HepG2 (cell line): ENCODE results near the gene ZBTB25. TPM values are rescaled to one million over a fixed set of nuclear protein-coding genes. Genes with fewer than 3 reads are reported as not detected.

Source experiments
- AHDC1 ChIP-seq: sonication (generic); formaldehyde crosslinking; IDR thresholded peaks from 2 replicates; pipeline ENCODE4 v1.5.1; 2020; ENCODE audit warnings: mild to moderate bottlenecking, missing genetic modification reagents, borderline replicate concordance
- FOSL2 ChIP-seq: sonication (generic); formaldehyde crosslinking; IDR thresholded peaks from 2 replicates; pipeline ENCODE4 v1.4.0; 2020; ENCODE audit warnings: missing genetic modification reagents
- HNRNPL ChIP-seq: fragments of 200-400 bp; formaldehyde crosslinking; IDR thresholded peaks from 2 replicates; pipeline ENCODE4 v1.6.1; 2017; ENCODE audit warnings: mild to moderate bottlenecking, low read depth, low read length
- JARID2 ChIP-seq: sonication (generic); formaldehyde crosslinking; IDR thresholded peaks from 2 replicates; pipeline ENCODE4 v1.8.1; 2023; ENCODE audit warnings: missing genetic modification reagents, inconsistent platforms; ENCODE audit not compliant: insufficient replicate concordance
- KDM5A ChIP-seq: fragments of 200-600 bp; sonication (generic); IDR thresholded peaks from 2 replicates; pipeline ENCODE4 v1.7.0; 2018; ENCODE audit warnings: antibody characterized with exemption, mild to moderate bottlenecking, low read length, borderline replicate concordance
- MEIS1 ChIP-seq: sonication (generic); formaldehyde crosslinking; IDR thresholded peaks from 2 replicates; pipeline ENCODE4 v1.9.0; 2021; ENCODE audit warnings: mild to moderate bottlenecking, missing genetic modification reagents, moderate library complexity, borderline replicate concordance
- NAIF1 ChIP-seq: sonication (generic); formaldehyde crosslinking; IDR thresholded peaks from 2 replicates; pipeline ENCODE4 v1.5.0; 2020; ENCODE audit warnings: mild to moderate bottlenecking, missing genetic modification reagents, borderline replicate concordance
- POGK ChIP-seq: sonication (generic); formaldehyde crosslinking; conservative IDR thresholded peaks from 2 replicates; pipeline ENCODE4 v1.8.0; 2022; ENCODE audit warnings: mild to moderate bottlenecking, moderate library complexity, missing genetic modification reagents
- PRPF4 ChIP-seq: fragments of 200-400 bp; formaldehyde crosslinking; IDR thresholded peaks from 2 replicates; pipeline ENCODE4 v1.6.1; 2016; ENCODE audit warnings: low read length, low read depth; ENCODE audit not compliant: poor library complexity, severe bottlenecking
- REL ChIP-seq: sonication (generic); formaldehyde crosslinking; conservative IDR thresholded peaks from 2 replicates; pipeline ENCODE4 v1.8.0; 2022; ENCODE audit warnings: mild to moderate bottlenecking, missing genetic modification reagents, moderate library complexity
- ZC3H13 ChIP-seq: sonication (generic); formaldehyde crosslinking; IDR thresholded peaks from 2 replicates; pipeline ENCODE4 v1.8.1; 2023; ENCODE audit warnings: mild to moderate bottlenecking, missing genetic modification reagents, moderate library complexity
- ZKSCAN8 ChIP-seq: IDR thresholded peaks from 2 replicates; pipeline ENCODE4 v1.6.1; 2016; ENCODE audit warnings: borderline replicate concordance, missing genetic modification reagents, missing compliant biosample characterization
- ZNF224 ChIP-seq: sonication (generic); formaldehyde crosslinking; IDR thresholded peaks from 2 replicates; pipeline ENCODE4 v1.5.0; 2020; ENCODE audit warnings: mild to moderate bottlenecking, missing genetic modification reagents
- ZNF546 ChIP-seq: sonication (generic); formaldehyde crosslinking; conservative IDR thresholded peaks from 2 replicates; pipeline ENCODE4 v1.8.1; 2023; ENCODE audit warnings: mild to moderate bottlenecking, missing genetic modification reagents
- ZNF552 ChIP-seq: sonication (generic); formaldehyde crosslinking; IDR thresholded peaks from 2 replicates; pipeline ENCODE4 v1.9.0; 2022; ENCODE audit warnings: missing genetic modification reagents, mild to moderate bottlenecking, borderline replicate concordance
- ZNF572 ChIP-seq: sonication (generic); formaldehyde crosslinking; IDR thresholded peaks from 2 replicates; pipeline ENCODE4 v1.5.1; 2020; ENCODE audit warnings: mild to moderate bottlenecking, missing genetic modification reagents
- ZNF576 ChIP-seq: sonication (generic); formaldehyde crosslinking; IDR thresholded peaks from 2 replicates; pipeline ENCODE4 v1.4.0; 2020; ENCODE audit warnings: mild to moderate bottlenecking, missing genetic modification reagents
- ZNF639 ChIP-seq: conservative IDR thresholded peaks from 2 replicates; pipeline ENCODE4 v1.6.1; 2018; ENCODE audit warnings: missing genetic modification reagents
- ZNF790 ChIP-seq: sonication (generic); formaldehyde crosslinking; IDR thresholded peaks from 2 replicates; pipeline ENCODE4 v1.8.0; 2022; ENCODE audit warnings: missing genetic modification reagents, mild to moderate bottlenecking, borderline replicate concordance
- ZNF850 ChIP-seq: sonication (generic); formaldehyde crosslinking; conservative IDR thresholded peaks from 2 replicates; pipeline ENCODE4 v1.9.0; 2021; ENCODE audit warnings: mild to moderate bottlenecking, missing genetic modification reagents
- polyA plus RNA-seq, 8 experiments: library from polyadenylated mRNA; depleted of rRNA in 3 of 8; stranded (reverse) in 7 of 8; unstranded in 1 of 8; fragments of >200 nt; fragmentation: Illumina TruSeq in 4 of 8; extraction: Trizol in 4 of 8; gene quantifications; 2 replicates each; pipeline versions ENCODE4 v1.2.1 to v1.2.3, GENCODE V29; 2011 to 2016; ENCODE audit warnings: low read depth in 4 of 8, missing spikeins in 1 of 8, mixed read lengths in 1 of 8; ENCODE audit not compliant: insufficient read depth in 1 of 8
- total RNA-seq, 5 experiments: library from RNA; depleted of rRNA; stranded (reverse); fragments of >200 nt; fragmentation: Illumina TruSeq; extraction: Trizol; gene quantifications; 2 replicates each; pipeline ENCODE4 v1.2.3, GENCODE V29; 2016; ENCODE audit warnings: low read depth in 1 of 5

ZBTB25 gene
- total and polyA plus RNA-seq, 2 of the 13 experiments (the other 11 are each of a cell fraction or from before 2014, with no cell fraction given), result 3.5 to 7.6 TPM

- TF ChIP-seq ZNF639 (CRISPR knock-in tag) (no peak), REL (CRISPR knock-in tag) (no peak), ZNF224 (CRISPR knock-in tag) (peak; percentile 29; the same call in 1 of the 2 replicates), AHDC1 (peak; percentile 46; the same call in 1 of the 2 replicates), ZNF572 (CRISPR knock-in tag) (0 out of 2 replicates have a peak, but pooled peaks have one; percentile 64), POGK (CRISPR knock-in tag) (0 out of 2 replicates have a peak, but pooled peaks have one; percentile 3), KDM5A (peak; percentile 29; the same call in 1 of the 2 replicates), FOSL2 (CRISPR knock-in tag) (no peak), ZNF790 (peak; percentile 19; the same call in 1 of the 2 replicates), ZNF546 (no peak), HNRNPL (0 out of 2 replicates have a peak, but pooled peaks have one; percentile 33), ZNF850 (CRISPR knock-in tag) (0 out of 2 replicates have a peak, but pooled peaks have one; percentile 21), PRPF4 (no peak), MEIS1 (0 out of 2 replicates have a peak, but pooled peaks have one; percentile 13), ZKSCAN8 (CRISPR knock-in tag) (no peak), JARID2 (CRISPR knock-in tag) (peak; percentile 24), ZNF576 (CRISPR knock-in tag) (no peak), NAIF1 (CRISPR knock-in tag) (no peak), ZNF552 (no peak), ZC3H13 (CRISPR knock-in tag) (no peak)
Measured at GRCh38 chr14:64502887-64503433, 678 bp downstream of the ZBTB25 start (continued).
